Measurements from ENCODE around the gene NDUFA8.

- TF ChIP-seq CTCF (IDR thresholded peaks at IDR 0.05) (no peak), POLR2A (IDR thresholded peaks at IDR 0.05) (no peak)
These were observed 47.3 kb downstream of the NDUFA8 start for GRCh38 chr9:122112238-122112637.
